ENCODE measurements around the gene RPL35. TPM values are rescaled to one million over a fixed set of nuclear protein-coding genes. Genes with fewer than 3 reads are reported as not detected.

Gene RPL35
- total RNA-seq (ENCODE audit: low replicate concordance), result 2,408 and 2,553 TPM in 2 replicates

DNA sequence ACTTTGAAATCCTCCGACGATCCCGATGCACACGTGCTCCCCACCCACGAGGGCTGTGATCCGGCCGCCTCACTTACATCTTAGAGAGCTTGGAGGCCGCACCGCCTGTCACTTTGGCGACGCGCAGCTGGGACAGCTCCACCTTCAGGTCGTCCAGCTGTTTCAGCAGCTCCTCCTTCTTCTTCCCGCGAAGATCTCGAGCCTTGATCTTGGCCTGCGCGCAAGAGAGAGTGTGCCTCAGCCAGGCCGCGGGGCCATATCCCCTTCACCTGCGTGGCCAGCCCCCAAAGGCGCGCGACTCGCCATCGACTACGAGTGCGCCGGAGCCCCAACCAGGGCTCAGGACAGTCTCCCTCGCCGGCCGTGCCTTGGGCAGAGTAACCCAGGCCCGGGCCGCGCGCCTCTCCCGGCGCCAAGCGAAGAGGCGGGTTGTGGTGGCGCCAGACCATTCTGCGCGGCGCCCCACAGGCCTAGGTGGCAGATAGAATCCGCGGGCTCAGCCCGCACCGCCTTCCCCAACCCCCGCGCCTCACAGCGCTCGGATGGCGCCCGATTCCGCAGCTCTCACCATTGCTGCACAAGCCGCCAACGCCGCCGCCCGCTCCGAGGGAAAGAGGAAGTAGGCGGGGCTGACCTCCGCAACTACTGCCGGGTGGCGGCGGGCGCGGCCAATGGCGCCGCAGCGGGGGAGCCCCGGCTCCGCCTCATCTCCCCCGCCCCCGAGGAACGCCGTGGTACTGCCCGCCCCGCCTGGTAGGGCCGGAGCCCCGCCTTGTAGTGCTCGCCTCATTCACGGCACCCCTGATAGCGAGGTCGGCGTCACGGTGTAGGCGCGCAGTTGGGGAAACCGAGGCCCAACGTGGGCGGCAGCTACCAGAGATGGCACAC is at the start of gene RPL35, which contains the start of gene ARPC5L:
RPL35 (minus strand) TSS at position 616 of the 888 bp plus-strand sequence; CDS start at position 571, 45 bp downstream.
ARPC5L (plus strand) TSS at position 789 of the 888 bp plus-strand sequence. CDS start 7,161 bp downstream, outside the sequence.
- Histone ChIP-seq H3K79me2 (ENCODE audit: low read depth) (peaks cover 43% of the 10 kb centered on the region), H3K4me3 (peak within 1 kb of the TSS; percentile 99), H3K27me3 (no peaks in the 10 kb centered on the region), H3K4me2 (peak within 1 kb of the TSS; percentile 98), H3F3A (ENCODE audit: low read depth) (peaks cover 66% of the 10 kb centered on the region), H3K36me3 (no peaks in the 10 kb centered on the region), H3K4me1 (peaks cover 14% of the 10 kb centered on the region), H3K9me3 (ENCODE audit: low read depth) (no peaks in the 10 kb centered on the region), H3K27ac (peak within 1 kb of the TSS; percentile 98), H2AFZ (replicated peaks) (peak within 1 kb of the TSS; percentile 86), H4K20me1 (ENCODE audit: low read depth) (peaks cover 50% of the 10 kb centered on the region), H3K9ac (peak within 1 kb of the TSS; percentile 100)
- DNase-seq (ENCODE audit: low spot score), result peak; percentile 98
- TF ChIP-seq, protein P1, sequence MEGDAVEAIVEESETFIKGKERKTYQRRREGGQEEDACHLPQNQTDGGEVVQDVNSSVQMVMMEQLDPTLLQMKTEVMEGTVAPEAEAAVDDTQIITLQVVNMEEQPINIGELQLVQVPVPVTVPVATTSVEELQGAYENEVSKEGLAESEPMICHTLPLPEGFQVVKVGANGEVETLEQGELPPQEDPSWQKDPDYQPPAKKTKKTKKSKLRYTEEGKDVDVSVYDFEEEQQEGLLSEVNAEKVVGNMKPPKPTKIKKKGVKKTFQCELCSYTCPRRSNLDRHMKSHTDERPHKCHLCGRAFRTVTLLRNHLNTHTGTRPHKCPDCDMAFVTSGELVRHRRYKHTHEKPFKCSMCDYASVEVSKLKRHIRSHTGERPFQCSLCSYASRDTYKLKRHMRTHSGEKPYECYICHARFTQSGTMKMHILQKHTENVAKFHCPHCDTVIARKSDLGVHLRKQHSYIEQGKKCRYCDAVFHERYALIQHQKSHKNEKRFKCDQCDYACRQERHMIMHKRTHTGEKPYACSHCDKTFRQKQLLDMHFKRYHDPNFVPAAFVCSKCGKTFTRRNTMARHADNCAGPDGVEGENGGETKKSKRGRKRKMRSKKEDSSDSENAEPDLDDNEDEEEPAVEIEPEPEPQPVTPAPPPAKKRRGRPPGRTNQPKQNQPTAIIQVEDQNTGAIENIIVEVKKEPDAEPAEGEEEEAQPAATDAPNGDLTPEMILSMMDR (IDR thresholded peaks at IDR 0.05), result peak; percentile 34
- TF ChIP-seq EZH2 (IDR thresholded peaks at IDR 0.05) (no peak), EZH2phosphoT487 (IDR thresholded peaks at IDR 0.05) (no peak)
- Mint-ChIP-seq H3K27ac (peak within 1 kb of the TSS; percentile 94), H3K27me3 (ENCODE audit: insufficient read depth, low read depth) (peaks cover 7% of the 10 kb centered on the region), H3K36me3 (peaks cover 8% of the 10 kb centered on the region), H3K4me1 (peaks cover 22% of the 10 kb centered on the region), H3K9me3 (no peaks in the 10 kb centered on the region), H3K4me3 (peak within 1 kb of the TSS; percentile 95)

DNA sequence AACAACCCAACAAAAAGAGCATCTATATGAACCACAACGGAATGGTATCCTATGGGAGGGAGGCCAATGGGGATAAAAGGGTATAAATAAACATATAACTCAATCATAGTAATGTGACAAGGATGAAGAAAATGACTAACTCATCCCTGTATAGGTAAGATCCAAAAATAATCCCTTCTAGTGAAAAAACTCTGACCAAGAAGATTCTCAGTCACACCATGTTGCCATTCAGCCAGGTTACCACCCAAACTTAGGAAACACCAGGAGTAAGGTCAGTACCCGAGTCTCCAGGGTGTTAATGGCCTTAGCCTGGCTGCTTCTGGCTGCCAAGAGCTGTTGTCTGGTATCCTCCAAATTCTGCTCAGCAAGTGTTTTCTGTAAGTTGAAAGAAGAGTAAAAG is 46.3 kb upstream of the RPL35 start:
- no peaks in the 10 kb centered on the region for H3K79me2 ChIP-seq (ENCODE audit: low read depth)
- no peak overlapping the region for H3K9ac ChIP-seq
- Mint-ChIP-seq H3K27ac (no peak overlapping the region), H3K9me3 (no peaks in the 10 kb centered on the region), H3K4me3 (no peak overlapping the region), H3K36me3 (peaks cover 5% of the 10 kb centered on the region), H3K27me3 (ENCODE audit: insufficient read depth, low read depth) (no peaks in the 10 kb centered on the region), H3K4me1 (no peaks in the 10 kb centered on the region)
- TF ChIP-seq EZH2 (IDR thresholded peaks at IDR 0.05) (no peak), EZH2phosphoT487 (IDR thresholded peaks at IDR 0.05) (no peak)
- TF ChIP-seq, protein P1 (IDR thresholded peaks at IDR 0.05), result no peak
- H3K9me3 ChIP-seq (ENCODE audit: low read depth), result no peaks in the 10 kb centered on the region
- H3K27me3 ChIP-seq, result no peaks in the 10 kb centered on the region
- no peaks in the 10 kb centered on the region for H4K20me1 ChIP-seq (ENCODE audit: low read depth)
- H3K36me3 ChIP-seq, result no peaks in the 10 kb centered on the region
- H3K27ac ChIP-seq, result no peak overlapping the region
- H3K4me3 ChIP-seq, result no peak overlapping the region
- no peak for DNase-seq (ENCODE audit: low spot score)
- no peaks in the 10 kb centered on the region for H3K4me1 ChIP-seq
- H2AFZ ChIP-seq (replicated peaks), result no peak overlapping the region
- no peaks in the 10 kb centered on the region for H3F3A ChIP-seq (ENCODE audit: low read depth)
- no peak overlapping the region for H3K4me2 ChIP-seq

DNA sequence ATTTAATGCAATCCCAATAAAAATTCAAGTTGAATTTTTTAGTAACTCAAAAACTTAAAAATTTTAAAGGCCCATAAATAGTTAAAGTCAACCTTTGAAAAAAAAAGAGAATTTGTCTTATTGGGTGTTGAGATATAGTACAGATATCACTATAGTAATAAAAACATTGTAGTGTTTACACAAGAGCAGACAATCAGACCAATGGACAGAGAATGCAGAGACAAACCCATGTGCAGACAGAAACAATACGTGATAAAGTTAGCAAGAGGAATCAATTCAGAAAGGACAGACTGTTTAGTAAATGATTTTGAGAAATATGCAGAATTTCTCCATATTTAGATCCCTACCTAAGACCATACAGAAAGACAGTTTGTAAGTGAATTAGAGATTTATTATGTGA is 45.2 kb upstream of the RPL35 start:
- Histone ChIP-seq H3K9ac (no peak overlapping the region), H3K27me3 (no peaks in the 10 kb centered on the region), H3K9me3 (ENCODE audit: low read depth) (no peaks in the 10 kb centered on the region), H3K4me2 (no peak overlapping the region), H4K20me1 (ENCODE audit: low read depth) (no peaks in the 10 kb centered on the region), H3K79me2 (ENCODE audit: low read depth) (no peaks in the 10 kb centered on the region), H3K36me3 (no peaks in the 10 kb centered on the region), H3K27ac (no peak overlapping the region), H3K4me3 (no peak overlapping the region), H3F3A (ENCODE audit: low read depth) (no peaks in the 10 kb centered on the region), H3K4me1 (no peaks in the 10 kb centered on the region), H2AFZ (replicated peaks) (no peak overlapping the region)
- H3K9me3 Mint-ChIP-seq, result no peaks in the 10 kb centered on the region
- H3K27me3 Mint-ChIP-seq (ENCODE audit: insufficient read depth, low read depth), result no peaks in the 10 kb centered on the region
- no peak overlapping the region for H3K4me3 Mint-ChIP-seq
- H3K27ac Mint-ChIP-seq, result no peak overlapping the region
- peaks cover 9% of the 10 kb centered on the region for H3K36me3 Mint-ChIP-seq
- H3K4me1 Mint-ChIP-seq, result no peaks in the 10 kb centered on the region
- TF ChIP-seq EZH2phosphoT487 (IDR thresholded peaks at IDR 0.05) (no peak), EZH2 (IDR thresholded peaks at IDR 0.05) (no peak)
- TF ChIP-seq, protein P1 (IDR thresholded peaks at IDR 0.05), result no peak
- no peak for DNase-seq (ENCODE audit: low spot score)
